ENCODE results near the gene FREM2.

Gene FREM2

DNA sequence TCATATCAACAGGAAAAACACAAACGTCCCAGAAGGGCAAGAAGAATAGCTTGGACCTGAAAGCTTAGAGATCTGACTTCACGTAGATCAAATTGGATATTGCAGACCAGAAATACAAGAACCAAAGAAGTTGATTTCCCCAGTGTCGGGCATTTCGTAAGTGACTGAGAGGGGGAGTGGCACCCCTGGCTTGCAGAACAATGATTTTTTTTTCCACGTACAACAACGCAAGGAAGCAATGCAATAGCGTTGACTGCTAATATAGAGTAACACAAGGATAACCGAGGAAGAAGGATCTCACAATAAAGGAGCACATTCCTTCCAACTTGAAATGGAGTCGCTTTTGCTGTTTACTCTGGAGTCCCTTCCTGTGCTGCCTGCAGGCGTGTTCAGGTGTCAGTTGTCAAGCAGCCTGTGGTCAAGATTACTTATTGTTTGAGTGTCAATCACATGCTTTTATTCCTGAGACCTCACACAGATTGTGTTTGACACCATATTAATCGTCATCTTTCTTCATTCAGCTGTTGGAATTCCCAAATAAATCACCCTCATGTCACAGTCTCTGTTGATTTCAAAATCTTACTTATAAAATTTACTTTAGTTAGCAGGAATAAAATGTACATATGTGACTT lies 139.4 kb downstream of the FREM2 start:
- DNase-seq (ENCODE audit: low read depth) = no peak

- no peak for DNase-seq (ENCODE audit: low read depth)
Measured at GRCh38 chr13:38830442-38831045, 143.7 kb downstream of the FREM2 start.

DNA sequence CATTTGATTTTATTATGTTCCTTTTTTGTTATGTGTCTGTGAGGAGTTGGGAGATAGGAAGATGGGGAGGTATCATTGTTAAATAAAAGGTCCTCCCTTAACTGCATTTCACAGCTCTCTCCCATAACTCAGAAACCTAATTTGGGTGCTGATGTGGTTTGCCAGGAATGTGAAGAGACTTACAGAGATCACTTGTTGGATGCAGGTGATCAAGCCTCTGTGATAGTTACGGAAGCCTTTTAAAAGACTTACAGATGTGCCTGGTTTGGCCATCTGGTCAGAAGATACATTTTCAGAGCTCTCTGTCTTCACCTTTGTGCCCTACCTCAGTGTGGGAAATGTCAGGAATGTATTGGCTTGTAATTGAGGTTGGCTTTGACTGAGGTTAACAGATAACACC lies 157.7 kb downstream of the FREM2 start:
- no peak for DNase-seq (ENCODE audit: low read depth)

DNA sequence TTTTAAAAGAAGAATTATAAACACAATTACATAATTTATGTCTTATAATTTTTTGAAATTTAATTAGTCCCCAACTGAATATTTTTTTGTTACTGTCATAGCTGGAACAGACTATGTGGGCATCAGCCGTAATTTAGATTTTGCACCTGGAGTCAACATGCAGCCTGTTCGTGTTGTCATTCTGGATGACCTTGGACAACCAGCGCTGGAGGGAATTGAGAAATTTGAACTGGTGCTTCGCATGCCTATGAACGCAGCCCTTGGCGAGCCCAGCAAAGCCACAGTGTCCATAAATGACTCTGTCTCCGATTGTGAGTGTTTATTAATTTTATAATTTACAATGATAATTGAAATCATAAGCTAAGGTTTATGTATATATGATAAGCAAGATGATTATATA lies 161.5 kb downstream of the FREM2 start:
- no peak for DNase-seq (ENCODE audit: low read depth)

- peak; percentile 3 for DNase-seq (ENCODE audit: low read depth)
Measured at GRCh38 chr13:38849315-38849714, 162.4 kb downstream of the FREM2 start.

- DNase-seq (ENCODE audit: low read depth) = no peak
Measured at GRCh38 chr13:38850868-38851626, 164.2 kb downstream of the FREM2 start.

DNA sequence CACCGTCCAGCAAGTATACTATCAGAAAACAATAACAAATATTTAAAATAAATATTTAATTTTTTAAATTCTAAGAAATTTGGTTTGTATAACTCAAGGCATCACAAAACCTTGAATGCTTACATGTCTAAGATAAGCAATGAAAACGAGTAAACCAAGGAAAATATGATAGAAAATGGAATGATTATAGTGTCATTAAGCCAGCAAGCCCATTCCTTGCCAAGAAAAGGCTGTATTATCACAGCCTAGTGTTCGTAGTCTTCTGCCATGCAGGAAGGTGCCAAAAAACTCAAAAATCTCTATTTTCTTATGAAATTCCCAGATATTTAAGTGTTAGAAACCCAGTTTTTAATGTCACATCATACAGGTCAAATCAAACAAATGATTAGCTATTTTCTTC lies 167.3 kb downstream of the FREM2 start:
- no peak for DNase-seq (ENCODE audit: low read depth)

- DNase-seq (ENCODE audit: low read depth) = no peak
Measured at GRCh38 chr13:38856065-38856464, 169.2 kb downstream of the FREM2 start.

- DNase-seq (ENCODE audit: low read depth) = no peak
Measured at GRCh38 chr13:38862443-38862842, 175.6 kb downstream of the FREM2 start.

- no peak for DNase-seq (ENCODE audit: low read depth)
Measured at GRCh38 chr13:38863536-38863935, 176.7 kb downstream of the FREM2 start.

DNA sequence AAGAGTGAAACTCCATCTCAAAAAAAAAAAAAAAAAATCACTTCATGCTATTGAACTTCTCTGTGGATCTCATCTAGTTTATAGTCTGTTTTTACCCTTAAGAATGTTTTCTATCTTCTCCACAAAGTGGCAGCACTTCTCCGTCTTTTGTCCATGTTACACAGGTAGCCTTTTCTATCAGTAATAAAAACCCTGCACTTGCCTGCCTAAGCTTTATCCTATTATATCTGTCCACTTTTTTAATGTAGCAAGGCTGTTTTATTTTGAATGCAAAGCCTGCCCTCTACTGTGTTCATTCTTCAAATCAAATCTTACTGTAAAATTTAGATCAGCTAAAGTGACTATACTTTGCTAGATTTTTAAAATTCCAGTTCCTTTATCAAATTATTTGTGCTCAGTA lies 179.8 kb downstream of the FREM2 start:
- no peak for DNase-seq (ENCODE audit: low read depth)

- no peak for DNase-seq (ENCODE audit: low read depth)
Measured at GRCh38 chr13:38868399-38868798, 181.5 kb downstream of the FREM2 start.

DNA sequence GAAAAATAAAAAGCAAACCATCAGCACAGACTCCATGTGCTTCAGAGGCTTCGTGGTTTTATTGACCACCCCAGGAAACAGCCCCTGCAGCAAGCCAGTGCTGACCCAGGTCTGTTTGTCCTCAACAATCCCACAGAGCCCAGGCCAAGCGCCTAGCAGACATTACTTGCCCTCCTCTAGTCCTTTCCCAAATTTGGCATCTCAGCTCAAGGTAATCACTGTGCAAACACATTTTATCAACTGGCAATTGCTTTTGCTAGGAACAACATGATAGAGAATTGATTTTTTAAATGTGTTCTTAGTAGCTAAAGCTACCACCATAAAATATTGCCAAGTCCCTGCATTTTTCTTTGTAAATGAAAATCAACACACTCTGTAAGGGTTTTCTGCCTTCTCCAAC lies 182.0 kb downstream of the FREM2 start:
- DNase-seq (ENCODE audit: low read depth) = no peak

DNA sequence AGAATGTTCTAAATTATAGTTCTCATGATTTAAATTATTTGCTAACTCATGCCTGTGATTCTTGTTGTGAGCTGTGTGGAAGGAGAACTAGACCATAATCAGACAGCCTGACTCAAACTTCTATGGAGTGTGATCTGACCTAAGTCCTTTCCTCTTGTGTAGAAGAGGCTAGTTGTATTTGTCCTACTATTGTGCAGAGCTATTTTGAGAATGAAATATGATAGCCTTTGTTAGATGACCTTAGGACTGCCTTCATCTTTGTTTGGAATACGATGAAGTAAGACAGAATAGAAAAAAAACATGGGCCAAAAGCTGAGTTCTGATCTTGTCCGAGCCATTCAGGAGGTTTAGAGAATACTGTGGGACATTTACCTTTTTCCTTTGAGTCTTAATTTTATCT lies 184.4 kb downstream of the FREM2 start:
- no peak for DNase-seq (ENCODE audit: low read depth)

- DNase-seq (ENCODE audit: low read depth) = peak; percentile 25
Measured at GRCh38 chr13:38872693-38873092, 185.8 kb downstream of the FREM2 start.

- no peak for DNase-seq (ENCODE audit: low read depth)
Measured at GRCh38 chr13:38875186-38875875, 188.5 kb downstream of the FREM2 start.

DNA sequence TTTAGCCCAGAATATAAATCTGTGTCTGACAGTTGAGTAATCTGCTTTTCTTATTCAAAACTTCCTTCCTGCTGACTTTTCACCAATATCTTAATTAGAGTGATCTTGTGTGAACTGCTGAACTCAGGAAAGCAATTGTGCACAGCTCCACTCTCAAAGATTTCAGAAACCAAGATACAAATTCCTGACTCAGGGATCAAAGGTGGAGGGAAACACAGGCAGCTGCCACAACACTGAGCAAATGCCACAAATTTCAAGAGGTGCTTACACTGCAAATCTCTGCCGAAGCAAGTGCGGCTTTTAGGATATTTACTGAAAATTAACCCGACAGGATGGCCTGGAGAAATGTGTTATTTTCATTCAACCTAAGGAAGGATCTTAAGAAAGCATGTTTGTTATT lies 192.4 kb downstream of the FREM2 start:
- no peak for DNase-seq (ENCODE audit: low read depth)

DNA sequence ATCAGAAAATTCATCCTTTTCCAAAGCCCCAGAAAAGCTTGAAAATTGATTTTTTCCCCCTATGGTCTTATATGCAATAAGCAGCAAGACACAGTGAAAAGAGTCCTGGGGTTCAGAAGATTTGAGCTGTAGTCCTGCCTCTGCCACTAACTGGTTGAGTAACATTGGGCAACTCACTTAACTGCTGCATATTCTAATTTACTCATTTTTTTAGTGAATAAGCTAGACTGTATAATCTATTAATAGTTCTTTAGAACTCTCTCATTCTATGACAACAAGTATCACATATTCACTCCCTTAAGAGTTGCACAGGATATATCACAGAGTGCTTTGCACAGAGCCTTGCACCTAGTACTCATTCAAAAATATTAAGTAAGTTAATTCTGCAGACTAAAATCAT lies 192.9 kb downstream of the FREM2 start:
- no peak for DNase-seq (ENCODE audit: low read depth)

DNA sequence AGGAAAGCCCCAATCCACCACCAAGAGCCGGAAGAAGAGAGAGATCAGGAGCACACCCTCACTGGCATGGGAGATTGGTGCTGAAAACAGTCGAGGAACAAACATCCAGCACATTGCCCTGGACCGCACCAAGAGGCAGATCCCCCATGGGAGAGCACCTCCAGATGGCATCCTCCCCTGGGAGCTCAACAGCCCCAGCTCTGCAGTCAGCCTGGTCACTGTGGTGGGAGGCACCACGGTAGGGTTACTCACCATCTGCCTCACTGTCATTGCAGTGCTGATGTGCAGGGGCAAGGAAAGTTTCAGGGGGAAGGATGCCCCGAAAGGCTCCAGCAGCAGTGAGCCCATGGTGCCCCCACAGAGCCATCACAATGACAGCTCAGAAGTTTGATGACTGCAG lies 193.5 kb downstream of the FREM2 start:
- DNase-seq (ENCODE audit: low read depth) = no peak

DNA sequence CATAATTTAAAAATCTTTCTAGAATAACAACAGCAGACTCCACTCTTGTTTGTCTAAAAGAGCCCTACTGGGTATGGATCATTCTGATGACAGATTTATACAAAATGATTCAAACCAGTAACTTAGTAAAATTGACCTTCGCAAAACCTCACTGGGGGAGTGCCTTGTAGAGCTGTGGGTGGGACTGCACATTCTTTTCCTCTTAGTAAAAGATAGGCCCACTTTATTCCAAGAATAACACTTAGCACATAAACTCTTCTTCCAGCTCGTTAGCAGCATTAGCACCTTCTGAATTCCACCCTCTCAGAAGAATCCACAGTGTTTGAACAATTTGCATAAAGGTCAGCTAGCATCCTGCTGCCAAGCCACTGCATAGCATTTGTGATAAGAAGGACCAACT lies 196.9 kb downstream of the FREM2 start:
- no peak for DNase-seq (ENCODE audit: low read depth)

DNA sequence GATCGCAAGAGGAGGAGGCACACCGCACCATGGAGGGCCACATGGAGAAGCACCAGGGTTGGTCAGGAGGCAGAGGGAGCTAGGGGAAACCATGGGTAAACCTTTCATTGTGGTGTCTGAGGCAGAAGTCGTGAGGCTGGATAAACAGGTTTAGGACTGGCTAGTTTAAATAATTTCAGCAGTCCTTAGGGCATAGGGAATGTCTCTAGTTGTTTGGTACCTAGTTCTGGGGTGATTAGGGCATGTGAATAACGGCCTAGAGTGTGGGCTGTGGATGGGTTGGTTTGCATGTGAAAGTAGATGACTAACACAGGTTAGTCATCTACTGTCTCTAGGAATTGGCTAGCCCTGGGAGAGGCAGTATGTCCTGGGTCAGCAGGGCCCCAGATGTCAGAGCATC lies 201.4 kb downstream of the FREM2 start:
- peak; percentile 8 for DNase-seq (ENCODE audit: low read depth)

DNA sequence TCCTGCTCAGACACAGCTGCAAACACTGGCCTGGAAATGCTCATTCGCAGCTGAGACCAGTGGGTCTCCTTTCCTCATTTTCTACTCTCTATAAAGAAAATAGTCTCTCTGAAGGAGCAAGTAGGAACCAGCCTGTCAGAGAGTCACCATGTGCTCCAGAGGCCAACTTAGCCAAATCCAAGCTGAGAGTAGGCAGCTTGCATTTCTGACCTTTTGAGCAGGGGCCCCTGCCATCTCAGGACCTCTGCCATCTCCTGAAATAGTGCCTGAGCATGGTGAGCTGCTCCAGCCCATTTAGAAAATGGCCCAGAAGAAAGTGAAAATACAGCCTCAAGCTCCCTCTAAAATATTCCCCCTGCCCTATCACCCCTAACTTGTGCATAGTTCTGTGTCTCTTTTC lies 208.2 kb downstream of the FREM2 start:
- no peak for DNase-seq (ENCODE audit: low read depth)

DNA sequence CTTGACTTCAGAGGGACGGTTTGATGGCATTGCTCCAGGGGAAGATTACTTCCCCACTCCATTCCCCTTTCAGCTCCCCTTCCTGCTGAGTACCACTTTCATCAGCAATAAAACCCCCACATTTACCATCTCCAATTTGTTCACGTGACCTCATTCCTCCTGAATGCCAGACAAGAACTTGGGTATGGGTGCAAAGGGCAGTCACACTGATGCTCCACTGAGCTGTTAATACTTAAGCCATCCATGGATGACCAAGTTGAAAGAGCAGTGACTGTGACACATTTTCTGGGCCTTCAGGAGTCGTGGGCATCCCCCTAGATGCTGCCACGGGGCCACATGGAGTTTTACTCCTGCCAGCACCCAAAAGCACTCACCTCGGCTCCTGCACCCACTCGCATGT lies 210.6 kb downstream of the FREM2 start:
- DNase-seq (ENCODE audit: low read depth) = no peak

Measured in EH (cell line).